ENCODE results near the gene OR10A7. TPM values are rescaled to one million over a fixed set of nuclear protein-coding genes. Genes with fewer than 3 reads are reported as not detected.
A peak's percentile ranks its signal among the peaks of the same experiment; 100 is the strongest.

OR10A7 gene
- total RNA-seq, 1 donor from 2014 or later = not detected

- Histone ChIP-seq H3K27me3 (ENCODE audit: control insufficient read depth, insufficient read depth, low read length) (no peaks in the 10 kb centered on the region), H3K36me3 (ENCODE audit: control insufficient read depth, insufficient read depth, low read length) (no peaks in the 10 kb centered on the region), H3K4me3 (ENCODE audit: low read depth, low read length) (no peak overlapping the region)
- TF ChIP-seq CTCF (IDR thresholded peaks at IDR 0.05; ENCODE audit: insufficient read depth, low read length, severe bottlenecking) = peak; percentile 28
- no peak for FAIRE-seq
- peak; percentile 79 for DNase-seq (ENCODE audit: low read depth)
Observed at GRCh38 chr12:55188974-55189556, 31.8 kb upstream of the OR10A7 start.

- FAIRE-seq = no peak
- H3K36me3 ChIP-seq (ENCODE audit: control insufficient read depth, insufficient read depth, low read length) = no peaks in the 10 kb centered on the region
- no peak for DNase-seq (ENCODE audit: low read depth)
- no peak for TF ChIP-seq CTCF (IDR thresholded peaks at IDR 0.05; ENCODE audit: insufficient read depth, low read length, severe bottlenecking)
- H3K27me3 ChIP-seq (ENCODE audit: control insufficient read depth, insufficient read depth, low read length) = no peaks in the 10 kb centered on the region
- H3K4me3 ChIP-seq (ENCODE audit: low read depth, low read length) = no peak overlapping the region
Observed at GRCh38 chr12:55194382-55194781, 26.4 kb upstream of the OR10A7 start.

- H3K27me3 ChIP-seq (ENCODE audit: control insufficient read depth, insufficient read depth, low read length) = no peaks in the 10 kb centered on the region
- no peak overlapping the region for H3K4me3 ChIP-seq (ENCODE audit: low read depth, low read length)
- TF ChIP-seq CTCF (IDR thresholded peaks at IDR 0.05; ENCODE audit: insufficient read depth, low read length, severe bottlenecking) = no peak
- FAIRE-seq (no peak), DNase-seq (ENCODE audit: low read depth) (peak; percentile 0)
- no peaks in the 10 kb centered on the region for H3K36me3 ChIP-seq (ENCODE audit: control insufficient read depth, insufficient read depth, low read length)
Observed at GRCh38 chr12:55226523-55226922, 5.7 kb downstream of the OR10A7 start.

GRCh38 chr12:55227643-55228042, 6.8 kb downstream of the OR10A7 start:
- no peaks in the 10 kb centered on the region for H3K27me3 ChIP-seq (ENCODE audit: control insufficient read depth, insufficient read depth, low read length)
- H3K36me3 ChIP-seq (ENCODE audit: control insufficient read depth, insufficient read depth, low read length) = no peaks in the 10 kb centered on the region
- TF ChIP-seq CTCF (IDR thresholded peaks at IDR 0.05; ENCODE audit: insufficient read depth, low read length, severe bottlenecking) = no peak
- peak; percentile 31 for DNase-seq (ENCODE audit: low read depth)
- no peak for FAIRE-seq
- H3K4me3 ChIP-seq (ENCODE audit: low read depth, low read length) = no peak overlapping the region

- Histone ChIP-seq H3K4me3 (ENCODE audit: low read depth, low read length) (no peak within 1 kb of the TSS), H3K36me3 (ENCODE audit: control insufficient read depth, insufficient read depth, low read length) (no peaks in the 10 kb centered on the region), H3K27me3 (ENCODE audit: control insufficient read depth, insufficient read depth, low read length) (no peaks in the 10 kb centered on the region)
- DNase-seq (ENCODE audit: low read depth) = no peak
- FAIRE-seq = no peak
- TF ChIP-seq CTCF (IDR thresholded peaks at IDR 0.05; ENCODE audit: insufficient read depth, low read length, severe bottlenecking) = no peak
Observed at GRCh38 chr12:55244309-55244708, 23.5 kb downstream of the OR10A7 start, which contains the start of gene OR6C74. Gene OR6C74, plus strand, starts transcription at chr12:55244609. Its CDS starts 2,679 bp downstream, at chr12:55247288.

GRCh38 chr12:55246159-55246558, 25.3 kb downstream of the OR10A7 start:
- no peaks in the 10 kb centered on the region for H3K36me3 ChIP-seq (ENCODE audit: control insufficient read depth, insufficient read depth, low read length)
- TF ChIP-seq CTCF (IDR thresholded peaks at IDR 0.05; ENCODE audit: insufficient read depth, low read length, severe bottlenecking) = no peak
- H3K4me3 ChIP-seq (ENCODE audit: low read depth, low read length) = no peak overlapping the region
- no peak for DNase-seq (ENCODE audit: low read depth)
- no peaks in the 10 kb centered on the region for H3K27me3 ChIP-seq (ENCODE audit: control insufficient read depth, insufficient read depth, low read length)
- no peak for FAIRE-seq
